KMS-11 (cell line): ENCODE measurements around the gene SPACDR.
"Not testable (repeated sequence)": the region's sequence is repeated elsewhere in the genome, so short reads cannot be mapped to it uniquely, and the experiment has no call there.

Experiments
- H2AFZ ChIP-seq: fragments of 200-600 bp; sonication (generic); 2 replicates; pipeline ENCODE4 v1.6.1; 2016; ENCODE audit warnings: antibody characterized with exemption, mixed run types, low read depth
- H3K27ac ChIP-seq: fragments of 200-600 bp; sonication (generic); 2 replicates; pipeline ENCODE4 v1.6.1; 2016; ENCODE audit warnings: mild to moderate bottlenecking, mixed run types
- H3K27me3 ChIP-seq: fragments of 200-600 bp; sonication (generic); 2 replicates; pipeline ENCODE4 v1.6.1; 2017; ENCODE audit warnings: mild to moderate bottlenecking, low read depth, mixed run types, moderate library complexity; ENCODE audit not compliant: insufficient read depth
- H3K36me3 ChIP-seq: fragments of 200-600 bp; sonication (generic); 2 replicates; pipeline ENCODE4 v1.6.1; 2017; ENCODE audit warnings: mild to moderate bottlenecking, mixed run types; ENCODE audit not compliant: insufficient read depth
- H3K4me1 ChIP-seq: fragments of 200-600 bp; sonication (generic); 2 replicates; pipeline ENCODE4 v1.6.1; 2016; ENCODE audit warnings: mild to moderate bottlenecking, low read depth, mixed run types; ENCODE audit not compliant: poor library complexity, severe bottlenecking
- H3K4me2 ChIP-seq: fragments of 200-600 bp; sonication (generic); 2 replicates; pipeline ENCODE4 v1.7.0; 2016; ENCODE audit warnings: mild to moderate bottlenecking, mixed run types
- H3K4me3 ChIP-seq: fragments of 200-600 bp; sonication (generic); IDR thresholded peaks from 2 replicates; pipeline ENCODE4 v1.6.1; 2017; ENCODE audit warnings: low read depth, low read length, mixed read lengths; ENCODE audit not compliant: insufficient read depth
- H3K79me2 ChIP-seq: fragments of 200-600 bp; sonication (generic); 2 replicates; pipeline ENCODE4 v1.6.1; 2016; ENCODE audit warnings: low read depth, mixed run types; ENCODE audit not compliant: insufficient read depth
- H3K9ac ChIP-seq: fragments of 200-600 bp; sonication (generic); 2 replicates; pipeline ENCODE4 v1.6.1; 2016; ENCODE audit warnings: mild to moderate bottlenecking, mixed run types
- H4K20me1 ChIP-seq: fragments of 200-600 bp; sonication (generic); 2 replicates; pipeline ENCODE4 v1.6.1; 2016; ENCODE audit warnings: mild to moderate bottlenecking, mixed run types; ENCODE audit not compliant: insufficient read depth
- CTCF ChIP-seq: fragments of 200-600 bp; sonication (generic); conservative IDR thresholded peaks from 2 replicates; pipeline ENCODE4 v1.6.1; 2017; ENCODE audit warnings: low read depth, mild to moderate bottlenecking, antibody characterized with exemption, low read length, moderate library complexity, mixed read lengths

Gene SPACDR

GRCh38 chr7:100506356-100506923 lies 42.4 kb upstream of the SPACDR start:
- Histone ChIP-seq H3K4me3 (no peak overlapping the region), H3K36me3 (no peaks in the 10 kb centered on the region), H3K27ac (no peak overlapping the region), H3K4me2 (no peak overlapping the region), H3K79me2 (no peaks in the 10 kb centered on the region), H4K20me1 (no peaks in the 10 kb centered on the region), H3K27me3 (no peaks in the 10 kb centered on the region), H3K9ac (no peak overlapping the region), H2AFZ (no peak overlapping the region), H3K4me1 (peaks cover 9% of the 10 kb centered on the region)
- TF ChIP-seq CTCF, result no peak

- Histone ChIP-seq H3K27ac (no peak overlapping the region), H3K9ac (no peak overlapping the region), H3K4me2 (no peak overlapping the region), H3K4me3 (no peak overlapping the region), H3K27me3 (no peaks in the 10 kb centered on the region), H4K20me1 (no peaks in the 10 kb centered on the region), H3K36me3 (no peaks in the 10 kb centered on the region), H3K4me1 (peaks cover 9% of the 10 kb centered on the region), H3K79me2 (no peaks in the 10 kb centered on the region), H2AFZ (no peak overlapping the region)
- no peak for TF ChIP-seq CTCF
Measured at GRCh38 chr7:100504887-100505611, 41.0 kb upstream of the SPACDR start.

- not testable (repeated sequence) for H3K36me3 ChIP-seq, H3K9ac ChIP-seq, H3K27ac ChIP-seq, H4K20me1 ChIP-seq, H3K4me1 ChIP-seq, H3K79me2 ChIP-seq, H3K27me3 ChIP-seq, H3K4me3 ChIP-seq, H3K4me2 ChIP-seq, H2AFZ ChIP-seq
Measured at GRCh38 chr7:100504031-100504430, 40.0 kb upstream of the SPACDR start.

GRCh38 chr7:100500743-100501142 lies 36.7 kb upstream of the SPACDR start:
- H2AFZ ChIP-seq, H3K4me2 ChIP-seq, H3K4me3 ChIP-seq: not testable (repeated sequence)

GRCh38 chr7:100496509-100496908 lies 32.4 kb upstream of the SPACDR start:
- Histone ChIP-seq H3K79me2 (no peaks in the 10 kb centered on the region), H4K20me1 (no peaks in the 10 kb centered on the region), H3K36me3 (no peaks in the 10 kb centered on the region), H3K4me2 (no peak overlapping the region), H3K27me3 (peaks cover 3% of the 10 kb centered on the region; the same call in 1 of the 2 replicates), H3K4me3 (no peak overlapping the region), H3K9ac (no peak overlapping the region), H2AFZ (no peak overlapping the region), H3K4me1 (no peaks in the 10 kb centered on the region), H3K27ac (no peak overlapping the region)
- TF ChIP-seq CTCF, result no peak

More at GRCh38 chr7:100500743-100501142, 36.7 kb upstream of the SPACDR start:
- H3K79me2 ChIP-seq, H3K4me1 ChIP-seq, H3K27me3 ChIP-seq, H3K27ac ChIP-seq, H4K20me1 ChIP-seq, H3K9ac ChIP-seq, H3K36me3 ChIP-seq: not testable (repeated sequence)
